HCT116 (cell line): Measurements from ENCODE around the gene SOCS4. TPM values are rescaled to one million over a fixed set of nuclear protein-coding genes. Genes with fewer than 3 reads are reported as not detected.

Source experiments
- ATAC-seq: fragments of 200-7000 bp; cut with Tn5 transposase; 2 replicates; pipeline ENCODE4 v1.9.1; 2020; ENCODE audit warnings: mild to moderate bottlenecking, moderate library complexity
- BruUV-seq: library from RNA; stranded (reverse); fragments of 400-500 nt; replicated peaks from 2 replicates; lab custom pipeline; 2021; lab: Mats Ljungman, UMichigan
- CTCF ChIA-PET: fragments of 300-600 bp; sonication (Branson Sonifier 250); formaldehyde crosslinking; loops from one replicate; lab custom pipeline; 2021; ENCODE audit warnings: antibody characterized with exemption; lab: Charles Lee
- POLR2A ChIA-PET: fragments of 300-600, 350-600 bp; sonication (Branson Sonifier 250); formaldehyde crosslinking; loops from one replicate; lab custom pipeline; 2021; ENCODE audit warnings: antibody characterized with exemption; lab: Charles Lee
- RAD21 ChIA-PET, 2 experiments: fragments of 300-600 bp; sonication (Branson Sonifier 250); formaldehyde crosslinking; loops; one replicate each; lab custom pipeline; 2023; ENCODE audit warnings: low total read pairs in 2 of 2; ENCODE audit not compliant: uncharacterized antibody in 2 of 2, unreplicated experiment in 2 of 2, low non-redundant PET in 1 of 2; lab: Charles Lee
- DNase-seq: peaks from one replicate; pipeline ENCODE4 v3.0.0-alpha.2; 2010; ENCODE audit warnings: low read depth, low spot score
- H2AFZ ChIP-seq: fragments of 200-600 bp; shearing (Covaris generic), sonication (generic); 2 replicates; pipeline ENCODE4 v1.6.1; 2017; ENCODE audit warnings: low read depth, mixed run types, mixed read lengths, antibody characterized with exemption, low read length; ENCODE audit not compliant: poor library complexity, severe bottlenecking
- H3K27ac ChIP-seq: 2 replicates; pipeline ENCODE4 v1.5.1; 2012; ENCODE audit warnings: low read depth, low read length
- H3K27me3 ChIP-seq: fragments of 200-600 bp; sonication (generic); 2 replicates; pipeline ENCODE4 v1.6.1; 2016; ENCODE audit warnings: mixed run types, low read length, mixed read lengths; ENCODE audit not compliant: insufficient read depth
- H3K36me3 ChIP-seq, 2 experiments: fragments of 200-500 bp in 1 of 2; fragments of 200-600 bp in 1 of 2; sonication (Bioruptor generic) in 1 of 2; sonication (generic) in 1 of 2; 2 replicates each; pipeline versions ENCODE4 v1.5.1 to v1.6.1; 2014 to 2016; ENCODE audit warnings: low read length in 2 of 2, inconsistent platforms in 1 of 2, mixed read lengths in 1 of 2, mixed run types in 1 of 2; ENCODE audit not compliant: insufficient read depth in 2 of 2, control insufficient read depth in 1 of 2
- H3K4me1 ChIP-seq, 2 experiments: fragments of 200-600 bp in 1 of 2; sonication (generic) in 1 of 2; 2 replicates each; pipeline versions ENCODE4 v1.5.1 to v1.6.1; 2012 to 2017; ENCODE audit warnings: low read length in 2 of 2, inconsistent platforms in 1 of 2, mild to moderate bottlenecking in 1 of 2, mixed read lengths in 1 of 2, mixed run types in 1 of 2, moderate library complexity in 1 of 2; ENCODE audit not compliant: insufficient read depth in 2 of 2, control insufficient read depth in 1 of 2
- H3K4me2 ChIP-seq: fragments of 200-600 bp; sonication (generic); 2 replicates; pipeline ENCODE4 v1.6.1; 2017; ENCODE audit warnings: mixed run types, low read length, mixed read lengths
- H3K4me3 ChIP-seq, 2 experiments: fragments of 200-600 bp in 1 of 2; sonication (generic) in 1 of 2; replicated peaks in 1 of 2; 2 replicates each; pipeline ENCODE4 v1.5.1; 2011 to 2016; ENCODE audit warnings: low read length in 2 of 2, control low read depth in 1 of 2, low read depth in 1 of 2, mild to moderate bottlenecking in 1 of 2, mixed read lengths in 1 of 2, mixed run types in 1 of 2
- H3K79me2 ChIP-seq: fragments of 200-600 bp; sonication (generic); 2 replicates; pipeline ENCODE4 v1.6.1; 2017; ENCODE audit warnings: mild to moderate bottlenecking, mixed run types, low read length, moderate library complexity, mixed read lengths; ENCODE audit not compliant: insufficient read depth
- H3K9ac ChIP-seq: fragments of 200-600 bp; sonication (generic); 2 replicates; pipeline ENCODE4 v1.6.1; 2016; ENCODE audit warnings: low read length, mixed read lengths
- H3K9me2 ChIP-seq: fragments of 200-600 bp; sonication (generic), shearing (Covaris generic); 2 replicates; pipeline ENCODE4 v1.6.1; 2017; ENCODE audit warnings: mixed run types, mild to moderate bottlenecking, moderate library complexity; ENCODE audit not compliant: insufficient read depth
- H3K9me3 ChIP-seq, 2 experiments: fragments of 200-500 bp in 1 of 2; fragments of 200-600 bp in 1 of 2; sonication (Bioruptor generic) in 1 of 2; sonication (generic) in 1 of 2; 2 replicates each; pipeline ENCODE4 v1.6.1; 2014 to 2017; ENCODE audit warnings: low read length in 2 of 2, mixed read lengths in 2 of 2, inconsistent platforms in 1 of 2, low read depth in 1 of 2, mild to moderate bottlenecking in 1 of 2, mixed run types in 1 of 2, moderate library complexity in 1 of 2; ENCODE audit not compliant: control insufficient read depth in 1 of 2, insufficient read depth in 1 of 2
- H4K20me1 ChIP-seq: fragments of 200-600 bp; sonication (generic), shearing (Covaris generic); 2 replicates; pipeline ENCODE4 v1.6.1; 2017; ENCODE audit warnings: mixed run types, mild to moderate bottlenecking, moderate library complexity; ENCODE audit not compliant: insufficient read depth
- ATF3 ChIP-seq: IDR thresholded peaks from 2 replicates; pipeline ENCODE4 v1.6.1; 2012
- CEBPB ChIP-seq: IDR thresholded peaks from 2 replicates; pipeline ENCODE4 v1.6.1; 2012; ENCODE audit warnings: low read depth
- CTCF ChIP-seq, 3 experiments: fragments of 200-600 bp in 1 of 3; sonication (generic) in 1 of 3; IDR thresholded peaks in 2 of 3; conservative IDR thresholded peaks in 1 of 3; 2 replicates each; pipeline ENCODE4 v1.5.1; 2012 to 2017; ENCODE audit warnings: low read depth in 2 of 3, low read length in 2 of 3, antibody characterized with exemption in 1 of 3, borderline replicate concordance in 1 of 3, control low read depth in 1 of 3, mild to moderate bottlenecking in 1 of 3, mixed read lengths in 1 of 3, mixed run types in 1 of 3, moderate library complexity in 1 of 3; ENCODE audit not compliant: insufficient read depth in 1 of 3
- ELF1 ChIP-seq: IDR thresholded peaks from 2 replicates; pipeline ENCODE4 v1.6.1; 2012; ENCODE audit warnings: low read depth, borderline replicate concordance
- EZH2 ChIP-seq: fragments of 200-600 bp; sonication (generic); IDR thresholded peaks from 2 replicates; pipeline ENCODE4 v1.6.1; 2017; ENCODE audit warnings: antibody characterized with exemption, mixed run types
- EZH2phosphoT487 ChIP-seq: fragments of 200-600 bp; IDR thresholded peaks from 2 replicates; pipeline ENCODE4 v1.6.1; 2018; ENCODE audit warnings: antibody characterized with exemption, borderline replicate concordance
- FOSL1 ChIP-seq: IDR thresholded peaks from 2 replicates; pipeline ENCODE4 v1.6.1; 2012; ENCODE audit warnings: low read depth
- JUND ChIP-seq: IDR thresholded peaks from 2 replicates; pipeline ENCODE4 v1.6.1; 2012
- MAX ChIP-seq: IDR thresholded peaks from 2 replicates; pipeline ENCODE4 v1.6.1; 2012
- POLR2A ChIP-seq: IDR thresholded peaks from 2 replicates; pipeline ENCODE4 v1.7.0; 2011; ENCODE audit warnings: borderline replicate concordance; ENCODE audit not compliant: insufficient read depth, insufficient read length; ENCODE audit errors: extremely low read depth
- POLR2AphosphoS5 ChIP-seq: IDR thresholded peaks from 2 replicates; pipeline ENCODE4 v1.6.1; 2011; ENCODE audit warnings: mild to moderate bottlenecking, low read depth, low read length, moderate library complexity
- RAD21 ChIP-seq: IDR thresholded peaks from 2 replicates; pipeline ENCODE4 v1.6.1; 2012; ENCODE audit warnings: low read depth, mild to moderate bottlenecking
- REST ChIP-seq: IDR thresholded peaks from 2 replicates; pipeline ENCODE4 v1.6.1; 2012; ENCODE audit warnings: low read depth
- SIN3A ChIP-seq: IDR thresholded peaks from 2 replicates; pipeline ENCODE4 v1.6.1; 2012; ENCODE audit warnings: low read depth
- SRF ChIP-seq: IDR thresholded peaks from 2 replicates; pipeline ENCODE4 v1.6.1; 2012; ENCODE audit warnings: low read depth
- TCF7L2 ChIP-seq: IDR thresholded peaks from 2 replicates; pipeline ENCODE4 v1.7.0; 2011; ENCODE audit warnings: borderline replicate concordance, inconsistent platforms; ENCODE audit not compliant: insufficient read depth, insufficient read length; ENCODE audit errors: extremely low read depth
- YY1 ChIP-seq: IDR thresholded peaks from 2 replicates; pipeline ENCODE4 v1.6.1; 2011; ENCODE audit warnings: low read length, low read depth, moderate library complexity, mild to moderate bottlenecking; ENCODE audit not compliant: insufficient replicate concordance; ENCODE audit errors: extremely low read depth
- ZFX ChIP-seq: fragments of 450-650 bp; IDR thresholded peaks from 2 replicates; pipeline ENCODE4 v1.6.1; 2017
- intact Hi-C: fragments of 100-400 bp; cut with micrococcal nuclease; formaldehyde crosslinking; loops from 2 replicates; pipeline ENCODE4 v1.10.0; 2022
- total RNA-seq: library from RNA; stranded (reverse); gene quantifications from one replicate; pipeline ENCODE4 v1.2.1, GENCODE V29; 2021; ENCODE audit not compliant: unreplicated experiment
- TF ChIP-seq, protein P1 (sequence below): IDR thresholded peaks from 2 replicates; pipeline ENCODE4 v1.6.1; 2011; ENCODE audit warnings: mild to moderate bottlenecking, low read length, moderate library complexity; ENCODE audit not compliant: insufficient replicate concordance; ENCODE audit errors: extremely low read depth

The SOCS4 gene
- total RNA-seq, 1 experiment from 2014 or later: 23.7 TPM

- no peak for TF ChIP-seq POLR2AphosphoS5
- TF ChIP-seq, protein P1, sequence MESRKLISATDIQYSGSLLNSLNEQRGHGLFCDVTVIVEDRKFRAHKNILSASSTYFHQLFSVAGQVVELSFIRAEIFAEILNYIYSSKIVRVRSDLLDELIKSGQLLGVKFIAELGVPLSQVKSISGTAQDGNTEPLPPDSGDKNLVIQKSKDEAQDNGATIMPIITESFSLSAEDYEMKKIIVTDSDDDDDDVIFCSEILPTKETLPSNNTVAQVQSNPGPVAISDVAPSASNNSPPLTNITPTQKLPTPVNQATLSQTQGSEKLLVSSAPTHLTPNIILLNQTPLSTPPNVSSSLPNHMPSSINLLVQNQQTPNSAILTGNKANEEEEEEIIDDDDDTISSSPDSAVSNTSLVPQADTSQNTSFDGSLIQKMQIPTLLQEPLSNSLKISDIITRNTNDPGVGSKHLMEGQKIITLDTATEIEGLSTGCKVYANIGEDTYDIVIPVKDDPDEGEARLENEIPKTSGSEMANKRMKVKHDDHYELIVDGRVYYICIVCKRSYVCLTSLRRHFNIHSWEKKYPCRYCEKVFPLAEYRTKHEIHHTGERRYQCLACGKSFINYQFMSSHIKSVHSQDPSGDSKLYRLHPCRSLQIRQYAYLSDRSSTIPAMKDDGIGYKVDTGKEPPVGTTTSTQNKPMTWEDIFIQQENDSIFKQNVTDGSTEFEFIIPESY: no peak
- no peak for TF ChIP-seq ATF3
- TF ChIP-seq REST: no peak
- TF ChIP-seq SRF: no peak
- TF ChIP-seq JUND: no peak
- no peak for TF ChIP-seq MAX
- no peak for TF ChIP-seq EZH2
- no peak for TF ChIP-seq EZH2phosphoT487
- no peak for TF ChIP-seq ZFX
- no peak for TF ChIP-seq TCF7L2
- no peak for TF ChIP-seq CTCF (IDR thresholded peaks at IDR 0.05 in 2 of 3, conservative IDR thresholded peaks at IDR 0.05 in 1 of 3; ENCODE audit: borderline replicate concordance in 1 of 3, insufficient read depth in 1 of 3, low read depth in 2 of 3, low read length in 2 of 3)
- no peak for TF ChIP-seq ELF1
- TF ChIP-seq RAD21: no peak
- TF ChIP-seq CEBPB: no peak
- TF ChIP-seq POLR2A: no peak
- TF ChIP-seq YY1: no peak
- TF ChIP-seq SIN3A: no peak
- TF ChIP-seq FOSL1: no peak
- H3K4me2 ChIP-seq: no peak overlapping the region
- H2AFZ ChIP-seq: no peak overlapping the region
- ATAC-seq (no peak), DNase-seq (no peak)
- CTCF ChIA-PET: interaction anchor here (1.1 kb wide), 2 partner anchors 9 to 1376 kb away, joined by 3 to 4 read pairs; no protein-coding TSS in a partner anchor
- no peaks in the 10 kb centered on the region for H3K36me3 ChIP-seq
- intact Hi-C loops: no loop called here
- no peak overlapping the region for H3K9ac ChIP-seq
- H3K9me3 ChIP-seq: no peaks in the 10 kb centered on the region
- no peaks in the 10 kb centered on the region for H3K27me3 ChIP-seq
- no TSS peak for BruUV-seq
- no peaks in the 10 kb centered on the region for H3K9me2 ChIP-seq
- H3K79me2 ChIP-seq: no peaks in the 10 kb centered on the region
- POLR2A ChIA-PET: no interaction called here
- H3K4me3 ChIP-seq: no peak overlapping the region
- H3K27ac ChIP-seq: no peak overlapping the region
- RAD21 ChIA-PET: no interaction called here
- peaks cover 20 to 36% of the 10 kb centered on the region in 2 experiments for H3K4me1 ChIP-seq
- no peaks in the 10 kb centered on the region for H4K20me1 ChIP-seq
These were observed 71.5 kb downstream of the SOCS4 start for GRCh38 chr14:55098561-55098898.
